GM12891 (cell line): ENCODE measurements around the gene TIMP1.

Experiments used
- PAX5 ChIP-seq: IDR thresholded peaks from 2 replicates; pipeline ENCODE4 v1.6.1; 2011; ENCODE audit warnings: low read length, moderate library complexity, mild to moderate bottlenecking; ENCODE audit not compliant: insufficient read depth, severe bottlenecking
- POLR2A ChIP-seq: IDR thresholded peaks from 2 replicates; pipeline ENCODE4 v1.6.1; 2011; ENCODE audit warnings: low read depth, low read length, control low read depth
- POLR2AphosphoS5 ChIP-seq: IDR thresholded peaks from 2 replicates; pipeline ENCODE4 v1.6.1; 2011; ENCODE audit warnings: low read depth, low read length, control low read depth
- SPI1 ChIP-seq: IDR thresholded peaks from 2 replicates; pipeline ENCODE4 v1.6.1; 2011; ENCODE audit warnings: low read depth, low read length, control low read depth

- TF ChIP-seq POLR2AphosphoS5 (no peak), SPI1 (no peak), POLR2A (no peak), PAX5 (no peak)
Observed at GRCh38 chrX:47631676-47632075, 49.4 kb downstream of the TIMP1 start.
